ENCODE data around the gene CEP170. TPM values are rescaled to one million over a fixed set of nuclear protein-coding genes. Genes with fewer than 3 reads are reported as not detected.
"Not testable (repeated sequence)": the region's sequence is repeated elsewhere in the genome, so short reads cannot be mapped to it uniquely, and the experiment has no call there.

CEP170 gene
- total RNA-seq, 1 donor from 2014 or later: 41.7 TPM

DNA sequence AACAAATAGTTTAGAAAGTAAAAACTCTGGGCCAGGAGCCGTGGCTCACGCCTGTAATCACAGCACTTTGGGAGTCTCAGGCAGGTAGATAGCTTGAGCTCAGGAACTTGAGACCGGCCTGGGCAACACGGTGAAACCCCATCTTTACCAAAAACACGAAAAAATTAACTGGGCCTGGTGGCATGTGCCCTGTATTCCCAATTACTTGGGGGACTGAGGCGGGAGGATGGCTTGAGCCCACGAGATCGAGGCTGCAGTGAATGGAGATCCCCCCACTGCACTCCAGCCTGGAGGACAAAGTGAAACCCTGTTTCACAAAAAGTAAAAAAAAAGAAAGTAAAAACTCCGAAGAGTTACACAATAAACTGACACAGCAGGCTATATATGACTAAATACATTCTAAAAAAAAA lies 10.6 kb downstream of the CEP170 start:
- intact Hi-C loops (cut with micrococcal nuclease): no loop called here

DNA sequence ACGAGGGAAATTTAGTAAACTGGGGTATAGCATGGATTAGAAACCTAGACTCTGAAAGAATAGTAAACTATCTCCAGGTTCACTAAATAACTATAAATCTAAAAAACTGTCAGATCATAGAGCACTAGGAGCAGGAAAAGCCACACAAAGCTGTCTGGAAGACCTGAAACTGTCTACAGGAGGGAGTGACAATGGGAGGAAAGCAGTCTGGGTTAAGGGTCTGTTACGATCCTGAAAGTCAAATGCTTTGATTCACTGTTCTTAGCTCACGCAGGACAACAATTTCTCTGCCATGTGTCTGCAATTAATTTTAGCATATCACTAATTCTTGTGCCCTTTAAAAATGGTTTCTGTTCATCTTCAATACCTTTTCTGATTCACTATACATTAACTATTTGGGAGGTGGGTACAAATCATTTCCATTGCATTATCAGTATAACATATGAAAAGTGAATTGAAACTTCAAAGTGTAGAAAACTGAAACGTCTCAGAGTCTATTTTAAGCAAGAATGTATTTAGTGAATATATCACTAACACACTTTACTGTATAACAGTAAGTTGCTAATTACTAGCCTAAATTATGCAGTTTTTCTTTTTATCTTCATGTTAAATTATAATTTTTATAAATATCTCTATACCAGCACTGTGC lies 18.4 kb downstream of the CEP170 start:
- intact Hi-C loops (cut with micrococcal nuclease): no loop called here

DNA sequence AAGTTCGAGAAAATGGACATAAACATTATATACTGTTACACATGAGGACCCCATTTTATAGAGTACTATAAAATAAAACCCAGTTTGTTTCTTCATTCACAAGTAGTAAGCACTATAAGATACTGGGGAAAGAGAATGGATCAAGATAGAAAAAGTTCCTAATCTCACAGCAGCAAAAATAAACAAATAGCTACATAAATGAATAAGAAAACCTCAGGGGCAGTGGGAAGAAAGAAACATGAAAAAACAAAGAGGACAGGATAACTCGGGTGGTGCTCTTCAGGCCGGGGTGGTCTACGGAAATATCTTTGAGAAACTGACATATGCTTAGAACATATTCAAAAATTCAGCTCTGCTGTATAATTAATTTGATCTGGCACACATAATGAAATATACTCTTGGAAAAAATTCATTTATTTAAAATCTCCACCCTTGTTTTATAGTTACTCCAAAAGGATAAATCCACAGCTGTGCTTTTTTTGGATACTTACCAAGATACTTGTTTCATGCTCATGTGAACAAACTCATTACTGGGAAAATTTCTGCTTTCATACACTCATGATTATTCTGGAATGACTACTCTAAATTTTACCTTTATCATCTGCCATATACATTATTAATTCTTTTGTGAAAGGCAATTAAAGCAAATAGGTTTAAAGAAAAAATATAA lies 20.0 kb downstream of the CEP170 start:
- intact Hi-C loops (cut with micrococcal nuclease): no loop called here

DNA sequence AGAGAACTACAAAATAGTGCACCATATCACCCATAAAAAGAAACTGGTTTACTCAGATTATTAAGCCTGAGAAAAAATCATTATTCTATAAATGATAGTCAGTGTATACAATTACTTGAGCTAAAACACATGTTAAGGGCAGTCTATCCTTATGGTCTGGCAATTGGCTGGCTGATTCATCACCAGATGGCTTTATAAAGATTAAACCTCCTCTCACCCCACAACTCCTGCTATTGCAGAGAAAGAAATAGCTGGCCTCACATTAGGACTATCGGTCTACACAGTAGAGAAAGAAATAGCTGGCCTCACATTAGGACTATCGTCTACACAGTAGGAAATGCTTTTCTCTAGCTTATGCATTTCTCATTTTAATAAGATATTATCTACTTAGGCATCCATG lies 21.2 kb downstream of the CEP170 start:
- intact Hi-C loops (cut with micrococcal nuclease): no loop called here

DNA sequence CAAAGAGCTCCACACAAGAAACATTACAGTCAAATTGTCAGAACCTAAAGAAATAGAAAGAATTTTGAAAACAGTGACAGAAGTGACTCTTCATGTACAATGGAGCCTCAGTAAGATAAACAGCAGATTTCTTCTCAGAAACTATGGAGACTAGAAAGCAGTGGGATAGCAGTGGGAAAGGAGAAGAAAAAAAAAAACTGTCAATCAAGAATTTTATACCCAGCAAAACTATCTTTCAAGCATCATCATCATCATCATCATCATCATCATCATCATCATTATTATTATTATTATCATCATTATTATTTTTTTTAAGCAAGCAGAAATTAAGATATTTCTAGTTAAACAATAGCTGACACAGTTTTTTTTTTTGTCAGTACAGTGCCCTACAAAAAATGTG lies 24.2 kb downstream of the CEP170 start:
- intact Hi-C loops (cut with micrococcal nuclease): loop anchor here (2.0 kb wide), 1 partner anchor 22 kb away; no protein-coding TSS in a partner anchor

DNA sequence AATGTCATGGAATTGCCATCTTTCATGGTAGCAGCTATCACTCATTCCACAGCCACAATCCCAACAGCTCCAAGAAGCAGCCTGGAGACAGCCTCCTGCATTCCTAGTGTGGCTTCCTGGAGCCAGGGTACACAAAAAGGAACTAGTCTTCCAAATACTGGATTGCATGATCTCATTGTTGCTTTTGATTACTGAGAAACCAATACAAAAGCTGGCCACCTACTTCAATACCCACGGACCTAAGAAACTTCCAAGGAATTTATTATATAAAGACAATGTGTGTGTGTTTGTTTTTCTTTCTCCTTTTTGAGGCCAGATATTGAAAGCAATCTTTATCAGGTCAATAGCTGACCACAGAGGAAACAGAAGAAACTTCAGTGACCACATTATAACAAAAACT lies 25.6 kb downstream of the CEP170 start:
- intact Hi-C loops (cut with micrococcal nuclease): no loop called here

DNA sequence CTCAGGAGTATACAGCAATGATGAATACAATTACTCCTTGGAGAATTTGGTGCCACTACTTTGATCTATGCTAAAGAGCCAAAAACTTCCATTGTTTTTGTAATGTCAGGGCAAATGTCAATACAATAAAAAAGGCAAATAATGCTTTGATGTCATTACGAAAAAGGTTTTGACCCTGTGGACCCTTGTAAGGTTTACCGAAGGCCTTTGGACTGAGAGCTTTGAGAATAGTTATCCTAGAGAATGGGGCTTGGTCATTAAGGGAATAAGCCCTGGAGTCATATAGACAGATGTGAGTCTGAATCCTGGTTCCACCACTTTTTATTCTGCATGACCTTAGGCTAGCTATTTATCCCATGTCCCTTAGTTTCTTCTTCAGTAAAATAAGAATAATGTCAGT lies 27.5 kb downstream of the CEP170 start:
- intact Hi-C loops (cut with micrococcal nuclease): no loop called here

DNA sequence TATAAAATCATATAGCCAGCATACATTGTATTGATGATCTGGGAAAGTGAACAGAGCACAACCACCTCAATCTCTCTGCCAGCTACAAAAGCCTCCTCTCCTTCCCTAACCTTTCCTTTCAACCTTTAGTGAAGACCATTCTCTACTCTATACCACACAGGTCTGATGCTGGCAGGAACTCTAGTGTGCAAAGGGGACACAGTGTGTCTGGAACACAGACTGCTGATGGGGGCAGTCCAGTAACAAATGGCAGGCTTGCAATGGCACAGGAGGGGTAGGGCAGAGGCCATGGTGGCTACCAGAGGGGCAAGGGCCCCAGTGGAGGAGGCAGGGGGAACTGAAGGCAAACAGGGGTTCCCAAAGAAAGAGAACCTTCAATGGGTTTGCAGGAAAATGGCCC lies 37.0 kb downstream of the CEP170 start:
- intact Hi-C loops (cut with micrococcal nuclease): no loop called here

DNA sequence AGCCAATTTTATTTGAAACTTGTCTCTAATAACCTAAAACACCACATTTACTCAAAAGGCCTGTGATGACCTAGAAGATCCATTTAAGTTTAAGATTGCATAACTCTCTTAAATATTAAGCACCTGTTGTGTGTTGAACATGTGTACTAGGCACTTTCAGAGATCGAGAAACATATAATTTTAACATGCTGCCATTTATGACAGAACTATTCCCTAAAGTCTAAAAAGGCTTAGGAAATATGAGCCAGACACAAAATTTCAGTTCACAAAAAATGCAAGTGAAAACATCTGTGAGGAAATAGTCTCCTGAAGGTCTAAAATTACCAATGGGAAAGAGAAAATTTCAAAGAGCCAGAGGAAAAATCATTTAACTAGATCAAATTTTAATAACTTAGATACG lies 37.7 kb downstream of the CEP170 start:
- intact Hi-C loops (cut with micrococcal nuclease): no loop called here

DNA sequence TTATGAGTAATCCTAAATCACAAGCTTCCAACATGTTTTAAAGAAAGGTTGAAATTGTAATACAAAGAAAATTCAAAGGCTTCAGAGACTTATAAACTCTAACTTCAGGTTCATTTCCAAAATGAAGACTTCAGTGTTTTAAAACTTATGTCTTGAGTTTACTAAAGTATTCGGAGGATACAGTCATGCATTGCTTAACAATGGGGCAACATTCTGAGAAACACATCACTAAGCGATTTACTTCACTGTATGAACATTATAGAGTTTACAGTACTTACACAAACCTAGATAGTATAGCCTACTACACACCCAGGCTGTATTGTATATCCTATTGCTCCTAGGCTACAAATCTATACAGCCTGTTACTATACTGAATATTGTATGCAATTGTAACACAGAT lies 38.3 kb downstream of the CEP170 start:
- intact Hi-C loops (cut with micrococcal nuclease): no loop called here

DNA sequence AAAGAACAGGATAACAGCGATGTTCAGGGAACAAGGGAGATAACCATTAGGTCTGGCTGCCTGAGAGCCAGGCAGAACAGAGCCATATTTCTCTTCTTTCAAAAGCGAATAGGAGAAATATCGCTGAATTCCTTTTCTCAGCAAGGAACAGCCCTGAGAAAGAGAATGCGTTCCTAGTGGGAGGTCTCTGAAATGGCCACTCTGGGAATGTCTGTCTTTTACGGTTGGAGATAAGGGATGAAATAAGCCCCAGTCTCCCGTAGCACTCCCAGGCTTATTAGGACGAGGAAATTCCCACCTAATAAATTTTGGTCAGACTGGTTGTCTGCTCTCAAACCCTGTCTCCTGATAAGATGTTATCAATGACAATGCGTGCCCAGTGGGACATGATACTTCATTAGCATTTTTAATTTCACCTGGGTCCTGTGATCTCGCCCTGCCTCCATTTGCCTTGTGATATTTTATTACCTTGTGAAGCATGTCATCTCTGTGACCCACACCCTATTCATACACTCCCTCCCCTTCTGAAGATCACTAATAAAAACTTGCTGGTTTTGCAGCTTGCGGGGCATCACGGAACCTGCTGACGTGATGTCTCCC lies 39.7 kb downstream of the CEP170 start:
- intact Hi-C loops (cut with micrococcal nuclease): not testable (repeated sequence)

DNA sequence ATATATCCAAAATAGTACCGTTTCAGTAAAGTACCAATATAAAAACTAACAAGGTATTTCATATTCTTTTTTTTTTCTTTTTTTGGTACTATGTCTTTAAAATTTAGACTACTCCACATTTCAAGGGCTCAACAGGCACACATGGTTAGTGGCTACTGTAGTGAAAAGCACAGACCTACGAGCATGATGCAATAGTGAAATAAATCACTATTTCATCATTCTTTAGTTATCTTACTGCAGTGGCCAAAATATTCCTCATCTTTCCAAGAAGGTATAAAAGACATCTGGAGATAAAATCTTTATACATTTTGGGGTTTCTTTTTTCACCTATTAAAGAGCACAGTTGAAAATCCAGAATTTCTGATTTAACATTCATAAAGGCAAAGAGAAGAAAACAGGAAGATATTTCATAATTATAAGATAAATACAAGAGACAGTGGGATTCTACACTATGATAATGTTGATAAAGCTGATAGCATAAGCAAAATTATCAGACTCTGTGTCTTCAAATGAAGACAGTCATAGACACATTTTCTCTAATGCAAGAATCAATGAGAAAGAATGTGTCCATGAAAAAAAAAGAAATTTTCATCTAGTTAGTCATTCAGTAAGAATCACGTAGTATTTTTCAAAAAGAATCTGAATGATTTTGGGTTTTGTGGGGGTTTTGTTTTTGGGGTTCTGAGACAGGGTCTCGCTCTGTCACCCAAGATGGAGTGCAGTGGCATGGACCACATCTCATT lies 41.9 kb downstream of the CEP170 start:
- intact Hi-C loops (cut with micrococcal nuclease): no loop called here

DNA sequence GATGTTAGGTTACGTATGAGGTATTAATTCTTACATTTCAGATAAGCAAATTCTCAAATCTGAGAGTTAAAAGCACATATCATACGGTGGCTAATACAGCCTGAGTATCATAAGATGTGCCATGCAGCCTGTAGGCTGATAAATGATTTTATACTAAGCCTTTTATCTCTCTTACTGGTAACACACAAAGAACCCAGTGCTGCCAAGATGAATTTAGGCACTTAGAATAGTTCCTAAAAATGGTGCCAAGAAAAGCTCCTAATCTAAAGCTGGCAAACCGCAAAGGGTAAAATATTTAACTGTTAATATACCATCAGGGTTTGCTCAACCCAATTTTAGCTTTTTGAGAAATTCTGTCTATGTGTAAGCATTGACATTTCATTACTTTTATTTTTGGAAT lies 43.1 kb downstream of the CEP170 start:
- intact Hi-C loops (cut with micrococcal nuclease): not testable (repeated sequence)

DNA sequence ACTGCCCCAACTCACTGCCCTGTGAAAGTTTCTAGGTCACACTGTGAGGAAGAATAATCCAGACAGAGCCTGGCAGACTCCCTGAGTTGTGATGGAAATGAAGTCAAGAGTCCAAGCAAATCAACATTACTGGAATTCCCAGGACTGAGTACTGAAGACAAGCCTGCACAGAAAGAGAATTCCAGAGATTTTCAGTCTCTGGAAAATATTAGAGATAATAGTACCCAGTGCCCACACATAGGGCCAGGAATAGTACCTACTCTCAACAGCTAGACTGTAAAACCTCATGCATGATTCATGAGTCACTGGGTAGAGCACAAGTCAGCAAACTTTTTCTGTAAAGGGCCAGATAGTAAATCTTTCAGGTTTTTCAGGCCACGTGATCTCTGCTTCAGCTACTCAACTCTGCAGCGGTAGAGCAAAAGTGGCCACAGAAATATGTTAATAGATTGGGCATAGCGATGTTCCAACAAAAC lies 50.0 kb downstream of the CEP170 start:
- intact Hi-C loops (cut with micrococcal nuclease): not testable (repeated sequence)

DNA sequence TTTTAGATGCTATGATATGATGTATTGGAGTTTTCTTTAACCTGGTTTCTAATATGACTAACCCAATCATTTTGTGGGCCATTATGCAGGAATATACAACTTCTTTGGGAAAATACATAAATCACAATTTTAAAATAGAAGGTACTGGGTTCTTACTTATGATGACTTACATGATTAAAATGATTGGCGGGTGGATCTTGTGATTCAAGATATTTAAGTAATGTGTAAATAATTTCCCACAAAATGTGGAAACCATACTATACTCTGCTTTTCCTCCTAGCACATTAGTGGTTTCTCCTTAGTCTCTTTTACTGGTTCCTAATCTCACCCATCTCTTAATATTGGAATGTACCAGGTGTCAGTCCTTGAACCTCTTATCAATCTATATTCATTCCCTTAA lies 50.7 kb downstream of the CEP170 start:
- intact Hi-C loops (cut with micrococcal nuclease): not testable (repeated sequence)

DNA sequence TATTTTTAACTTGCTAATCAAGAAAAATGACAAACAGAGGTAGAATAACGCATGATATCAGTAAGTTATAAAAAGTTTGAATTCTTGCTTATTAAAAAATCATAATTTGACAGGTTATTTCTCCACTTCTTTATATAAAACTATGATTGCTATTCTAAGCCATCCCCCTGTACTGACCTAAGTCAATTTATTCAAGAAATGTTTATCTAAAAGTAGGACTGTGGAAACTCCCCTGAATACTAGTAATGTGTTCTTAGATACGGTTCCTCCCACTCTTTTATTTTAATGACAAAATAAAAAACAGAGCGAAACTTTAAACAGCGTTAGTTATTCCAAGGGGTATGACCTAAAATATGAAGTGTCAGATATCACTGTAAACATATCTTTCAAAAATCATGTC lies 51.9 kb downstream of the CEP170 start:
- intact Hi-C loops (cut with micrococcal nuclease): not testable (repeated sequence)

DNA sequence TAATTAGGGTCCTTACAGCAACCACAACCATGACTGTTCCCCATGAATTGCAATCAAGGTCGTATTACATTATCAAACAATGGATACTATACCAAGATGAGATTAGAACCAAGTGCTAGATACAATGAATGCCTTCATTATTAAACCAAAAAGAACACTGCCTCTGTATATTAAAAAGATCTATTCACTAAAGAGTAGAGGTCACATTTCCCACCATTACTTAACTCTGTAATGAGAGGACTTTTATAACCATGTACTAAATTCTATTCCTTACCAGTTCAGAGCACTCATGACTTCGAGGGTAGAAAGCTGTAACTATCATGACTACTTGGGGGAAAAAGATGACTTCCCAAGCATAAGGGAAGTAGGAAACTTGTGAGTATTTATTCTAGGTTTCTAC lies 53.8 kb downstream of the CEP170 start:
- intact Hi-C loops (cut with micrococcal nuclease): not testable (repeated sequence)

DNA sequence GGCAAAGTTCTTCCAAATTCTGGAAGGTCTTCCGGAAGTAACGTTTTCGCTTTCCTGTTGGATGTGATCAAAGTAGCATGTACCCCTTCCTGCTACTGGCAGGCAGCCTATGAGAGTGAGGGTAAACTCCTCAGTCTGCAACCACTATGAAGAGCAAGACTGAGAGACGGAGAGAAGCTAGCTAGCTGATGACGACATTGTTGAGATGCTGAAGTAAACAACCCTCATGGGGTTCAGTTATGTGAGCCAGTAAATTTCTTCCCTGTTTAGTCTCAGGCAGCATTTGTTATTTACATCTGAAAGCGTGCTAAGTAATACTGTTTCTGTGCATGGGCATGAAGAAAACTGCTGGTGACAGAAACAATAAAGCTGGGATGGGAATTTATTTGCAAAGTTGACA lies 57.6 kb downstream of the CEP170 start:
- intact Hi-C loops (cut with micrococcal nuclease): not testable (repeated sequence)

DNA sequence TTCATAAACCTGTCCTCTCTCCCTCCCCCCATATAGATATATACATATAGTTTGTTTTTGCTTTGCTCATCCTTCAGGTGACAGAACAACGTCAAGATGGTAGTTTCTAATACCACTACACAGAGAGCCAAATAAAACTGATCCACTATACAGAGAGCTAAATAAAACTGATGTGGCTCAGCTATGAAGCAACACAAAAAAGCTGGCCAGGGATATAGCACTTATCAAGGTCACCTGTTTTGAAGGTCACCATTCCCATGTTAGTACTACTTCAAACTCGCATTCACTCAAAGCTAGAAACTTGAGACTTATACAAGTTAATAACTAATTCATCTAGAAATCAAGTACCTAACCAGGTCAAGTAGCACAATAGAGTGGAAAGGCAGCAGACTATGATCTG lies 61.8 kb downstream of the CEP170 start:
- intact Hi-C loops (cut with micrococcal nuclease): not testable (repeated sequence)

DNA sequence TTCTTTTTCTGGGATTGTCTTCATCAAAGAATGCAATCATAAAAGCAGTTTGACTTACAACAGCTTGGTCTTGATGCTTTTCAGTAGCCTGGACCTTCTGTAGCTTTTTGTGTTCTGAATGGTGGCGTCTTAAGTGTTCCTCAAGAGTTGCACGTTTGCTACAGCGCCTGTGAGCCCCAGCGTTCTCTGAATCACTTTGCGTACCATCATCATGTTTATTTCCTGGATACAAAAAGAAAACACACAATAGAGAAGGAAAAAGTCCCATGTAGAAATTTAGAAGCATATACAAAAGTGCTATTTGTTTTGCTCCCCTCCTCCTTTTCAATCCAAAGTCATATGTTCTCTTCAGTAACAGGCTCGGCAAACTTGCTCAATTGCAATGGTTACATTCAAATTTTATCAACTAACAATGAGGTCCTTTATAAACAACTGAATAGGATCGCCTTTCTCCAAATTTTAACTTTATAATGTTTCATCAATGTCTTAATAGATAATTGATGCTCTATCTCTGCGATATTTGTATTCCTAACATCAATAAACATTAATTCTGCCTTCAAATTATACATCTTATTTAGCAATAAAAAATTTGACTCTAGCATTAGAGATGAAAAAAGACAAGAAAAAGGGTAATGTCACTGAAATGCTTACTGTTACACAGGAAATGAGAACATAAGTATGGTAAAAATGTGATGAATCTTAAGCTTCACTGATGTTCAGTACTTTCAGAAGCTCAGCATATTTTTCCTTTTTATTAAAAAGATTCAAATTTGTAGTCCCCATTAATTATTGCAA lies 68.7 kb downstream of the CEP170 start:
- intact Hi-C loops (cut with micrococcal nuclease): not testable (repeated sequence)

DNA sequence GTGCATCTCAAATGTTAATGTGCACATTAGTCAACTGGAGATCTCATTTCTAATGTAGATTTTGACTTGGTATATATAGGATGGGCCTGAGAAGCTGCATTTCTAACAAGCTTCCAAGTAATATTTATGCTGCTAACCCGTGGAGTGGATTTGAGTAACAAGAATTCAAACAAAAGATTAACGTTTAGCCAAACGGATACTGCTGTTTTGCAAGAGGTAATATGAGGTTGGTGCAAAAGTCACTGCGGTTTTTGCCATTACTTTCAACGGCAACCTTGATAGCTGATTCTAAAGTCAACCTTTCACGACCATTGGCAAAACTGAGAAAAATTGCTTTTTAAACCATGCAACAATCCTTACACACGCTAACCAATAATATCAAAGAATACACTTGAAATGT lies 70.3 kb downstream of the CEP170 start:
- intact Hi-C loops (cut with micrococcal nuclease): not testable (repeated sequence)

Data from T-helper 2 cell treated with Interferon-gamma antibody and Interleukin-4, amounts not matched to agents 100 ng/mL and 5 ng/mL, for 36 hours (primary cell).